CD4-positive, alpha-beta T cell treated with Interleukin-17A for 4 hours (primary cell): Measurements from ENCODE around the gene PRKG1.

Source experiments
- DNase-seq: peaks from one replicate; pipeline ENCODE4 v3.0.0-alpha.2; 2020; ENCODE audit warnings: mixed read lengths

Gene PRKG1

GRCh38 chr10:51074238-51075028, at the start of gene PRKG1:
Gene PRKG1, plus strand, starts transcription at chr10:51074487.
- DNase-seq, result no peak

- no peak for DNase-seq
Measured at GRCh38 chr10:51028420-51028819, 45.9 kb upstream of the PRKG1 start.

GRCh38 chr10:51029172-51029641, 45.1 kb upstream of the PRKG1 start:
- no peak for DNase-seq

GRCh38 chr10:51030480-51030879, 43.8 kb upstream of the PRKG1 start:
- no peak for DNase-seq

DNA sequence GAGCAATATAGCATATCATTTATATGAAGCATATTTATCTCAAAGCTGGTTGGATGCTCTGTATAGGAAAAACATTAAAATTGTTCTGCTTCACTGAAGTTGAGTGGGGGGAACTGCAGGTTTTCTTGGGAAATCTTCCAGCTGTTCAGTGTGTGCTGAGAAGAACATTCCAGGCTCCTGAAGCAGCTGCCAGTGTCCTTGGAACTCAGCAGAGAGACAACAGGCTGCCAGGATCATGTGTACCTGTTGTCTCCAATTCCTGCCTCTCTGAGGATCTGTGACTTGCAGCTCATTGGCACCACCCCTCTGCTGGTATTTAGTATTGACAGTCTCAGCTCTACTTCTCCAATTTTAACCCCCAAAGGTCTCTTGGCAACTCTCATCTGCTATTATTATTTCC, 42.3 kb upstream of the PRKG1 start:
- DNase-seq, result no peak

GRCh38 chr10:51034769-51035168, 39.5 kb upstream of the PRKG1 start:
- DNase-seq, result no peak

- DNase-seq, result no peak
Measured at GRCh38 chr10:51035344-51035743, 38.9 kb upstream of the PRKG1 start.

GRCh38 chr10:51045871-51046270, 28.4 kb upstream of the PRKG1 start:
- no peak for DNase-seq

- DNase-seq, result no peak
Measured at GRCh38 chr10:51046654-51047053, 27.6 kb upstream of the PRKG1 start.

DNA sequence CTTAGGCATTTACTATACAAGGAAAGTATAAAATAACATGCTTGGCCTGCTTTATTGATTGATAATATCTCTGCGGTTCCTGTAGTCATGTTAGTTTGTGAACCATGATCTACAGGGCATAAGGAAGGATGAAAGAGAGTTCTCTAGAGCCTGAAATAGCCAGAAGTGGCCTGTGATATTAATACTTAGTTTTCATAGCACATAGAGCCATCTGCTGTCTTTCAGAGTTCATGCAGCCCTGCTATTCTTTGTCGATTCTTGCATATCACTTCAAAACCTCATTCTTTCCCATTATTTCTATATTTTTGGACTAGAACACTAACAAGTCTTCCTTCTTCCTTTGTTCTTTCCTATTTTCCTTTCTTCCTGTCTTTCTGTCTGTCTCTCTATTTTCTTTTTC, 26.4 kb upstream of the PRKG1 start:
- no peak for DNase-seq

- DNase-seq, result no peak
Measured at GRCh38 chr10:51048792-51049191, 25.5 kb upstream of the PRKG1 start.

DNA sequence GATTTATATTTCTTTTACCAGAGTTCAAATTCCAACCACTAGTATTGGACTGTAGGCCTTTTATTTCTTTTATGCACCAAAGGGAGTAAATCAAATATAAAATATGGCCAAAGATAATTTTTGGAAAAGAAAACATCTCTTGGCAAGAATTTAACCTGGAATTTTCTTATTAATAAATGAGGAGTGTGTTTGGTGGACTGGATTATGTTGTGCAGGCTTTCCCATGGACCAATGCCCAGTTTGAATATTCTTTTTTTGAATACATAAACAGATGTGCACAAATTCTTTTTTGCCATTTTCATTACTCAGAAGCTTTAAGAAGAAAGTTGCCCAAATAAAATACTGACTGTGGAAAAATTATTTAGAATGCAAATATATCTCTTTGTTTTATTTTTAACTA, 22.1 kb upstream of the PRKG1 start:
- DNase-seq, result no peak

DNA sequence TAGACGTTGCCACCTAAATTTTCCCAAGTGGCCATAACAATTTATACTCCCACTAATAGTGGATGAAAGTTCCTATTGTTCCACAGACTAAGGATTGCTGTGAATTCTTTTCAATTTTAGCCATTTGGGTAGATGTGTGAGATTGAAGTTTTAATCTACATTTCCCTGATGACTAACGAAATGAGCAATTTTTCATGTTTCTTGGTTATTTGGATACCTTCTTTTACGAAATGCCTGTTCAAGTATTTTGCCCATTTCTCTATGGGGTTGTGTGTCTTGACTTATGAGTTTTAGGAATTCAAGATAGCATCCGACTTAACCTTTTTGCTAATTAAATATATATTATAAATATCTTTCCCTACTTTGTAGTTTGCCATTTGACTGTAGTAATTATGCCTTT, 16.4 kb upstream of the PRKG1 start:
- no peak for DNase-seq

DNA sequence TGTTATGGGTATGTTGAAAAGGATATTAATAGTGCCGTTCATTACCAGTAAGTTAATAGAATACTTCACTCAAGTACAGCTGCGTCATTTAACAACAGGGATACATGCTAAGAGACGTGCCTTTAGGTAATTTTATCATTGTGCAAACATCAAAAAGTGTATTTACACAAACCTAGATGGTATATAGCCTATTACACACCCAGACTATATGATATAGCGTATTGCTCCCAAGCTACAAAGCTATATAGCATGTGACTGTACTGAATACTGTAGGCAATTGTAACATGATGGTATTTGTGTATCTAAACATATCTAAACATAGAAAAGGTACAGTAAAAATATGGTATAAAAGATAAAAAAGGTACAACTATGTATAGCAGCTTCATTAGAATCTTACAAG, 11.1 kb upstream of the PRKG1 start:
- DNase-seq, result no peak

- no peak for DNase-seq
Measured at GRCh38 chr10:51063659-51064535, 10.4 kb upstream of the PRKG1 start.

DNA sequence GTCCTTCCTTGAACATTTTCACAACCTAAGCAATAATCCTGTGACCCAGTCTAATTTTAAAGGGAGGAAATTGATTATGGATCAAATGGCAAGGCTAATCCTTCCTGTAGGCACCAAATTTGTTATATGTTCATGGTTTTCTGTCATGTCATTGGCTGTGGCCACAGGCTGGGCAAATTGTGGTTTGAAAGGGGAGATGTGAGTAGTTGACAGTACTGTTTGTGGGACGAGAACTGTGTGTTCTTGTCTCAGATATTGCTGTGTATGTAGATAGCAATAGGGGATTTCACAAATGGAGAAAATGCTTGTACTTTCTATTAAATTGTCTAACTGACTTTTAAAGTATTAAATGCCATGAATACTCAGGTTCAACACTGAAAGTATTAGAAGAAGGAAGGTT, 8.1 kb upstream of the PRKG1 start:
- DNase-seq, result no peak

DNA sequence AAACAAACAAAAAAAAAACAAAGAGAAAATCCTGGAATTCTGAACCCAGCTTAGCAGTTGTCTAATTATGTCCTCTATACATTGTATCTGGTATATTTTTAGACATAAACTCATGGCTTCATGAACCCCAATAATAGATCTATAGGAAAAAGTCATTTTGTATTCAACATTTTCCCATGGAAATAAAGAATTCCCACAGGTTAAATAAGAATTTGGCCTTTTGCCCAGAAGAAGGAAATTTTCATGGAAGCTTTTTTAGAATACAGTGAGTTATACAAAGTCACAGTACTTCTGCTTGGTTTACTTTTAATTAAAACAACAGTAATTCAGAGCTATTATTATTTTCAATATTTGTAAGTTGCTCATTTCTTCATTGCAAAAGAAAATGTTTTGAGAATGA, 2.1 kb upstream of the PRKG1 start:
- DNase-seq, result no peak

- no peak for DNase-seq
Measured at GRCh38 chr10:51072921-51073434, 1.3 kb upstream of the PRKG1 start.

GRCh38 chr10:51073453-51074237, 642 bp upstream of the PRKG1 start:
- no peak for DNase-seq

DNA sequence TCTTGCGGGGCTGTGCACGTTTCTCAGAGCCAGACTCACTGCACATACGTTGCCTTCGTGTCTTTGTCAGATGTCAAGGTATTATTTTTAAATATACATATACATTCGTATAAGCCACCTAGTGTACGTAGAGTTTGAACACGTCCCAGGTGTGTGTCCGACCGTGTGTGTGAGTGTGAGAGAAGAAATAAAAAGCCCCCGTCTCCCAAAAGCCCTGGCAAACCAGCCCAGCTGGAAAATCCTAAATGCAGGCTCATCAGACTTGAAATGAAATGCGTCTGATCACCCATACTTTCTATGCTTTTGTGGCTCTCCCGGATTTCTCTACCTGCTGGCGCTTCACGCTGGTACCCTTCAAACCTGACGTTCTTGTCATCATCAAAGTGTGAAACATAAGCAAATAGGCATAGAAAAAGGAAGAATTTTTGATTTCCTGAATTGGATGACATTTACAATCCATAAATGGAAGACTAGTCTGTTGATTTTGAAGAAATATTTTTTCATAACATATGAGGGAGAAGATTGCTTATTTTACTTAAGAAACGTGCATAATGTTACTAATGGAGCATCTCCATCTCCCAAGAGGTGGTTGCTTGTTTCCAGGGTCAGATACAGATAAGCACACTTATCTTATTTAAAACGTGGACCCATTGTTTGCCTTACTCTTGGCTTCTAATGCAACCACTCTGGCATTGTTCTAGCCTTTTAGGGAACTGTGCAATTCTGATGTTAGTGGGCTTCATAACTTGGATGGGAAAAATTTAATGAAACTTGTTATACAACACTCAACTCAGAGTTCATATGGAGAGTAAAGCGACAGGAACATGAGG, 971 bp downstream of the PRKG1 start:
- DNase-seq, result no peak

DNA sequence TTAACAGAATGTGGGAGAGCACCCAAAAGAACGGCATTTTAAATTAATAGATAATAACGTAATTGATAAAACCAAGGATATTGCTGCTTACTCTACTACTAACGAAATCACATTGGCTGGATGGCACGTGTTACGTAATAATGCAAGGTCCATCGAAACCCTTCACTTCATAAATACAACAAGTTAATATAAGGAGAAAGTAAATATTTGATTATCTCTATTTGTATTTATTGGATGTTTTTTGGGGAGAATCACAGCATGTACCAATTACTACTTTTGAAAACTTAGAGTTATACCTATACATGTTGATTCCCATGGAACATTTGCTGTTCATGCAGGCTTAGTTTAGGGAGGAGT, 1.6 kb downstream of the PRKG1 start:
- no peak for DNase-seq

DNA sequence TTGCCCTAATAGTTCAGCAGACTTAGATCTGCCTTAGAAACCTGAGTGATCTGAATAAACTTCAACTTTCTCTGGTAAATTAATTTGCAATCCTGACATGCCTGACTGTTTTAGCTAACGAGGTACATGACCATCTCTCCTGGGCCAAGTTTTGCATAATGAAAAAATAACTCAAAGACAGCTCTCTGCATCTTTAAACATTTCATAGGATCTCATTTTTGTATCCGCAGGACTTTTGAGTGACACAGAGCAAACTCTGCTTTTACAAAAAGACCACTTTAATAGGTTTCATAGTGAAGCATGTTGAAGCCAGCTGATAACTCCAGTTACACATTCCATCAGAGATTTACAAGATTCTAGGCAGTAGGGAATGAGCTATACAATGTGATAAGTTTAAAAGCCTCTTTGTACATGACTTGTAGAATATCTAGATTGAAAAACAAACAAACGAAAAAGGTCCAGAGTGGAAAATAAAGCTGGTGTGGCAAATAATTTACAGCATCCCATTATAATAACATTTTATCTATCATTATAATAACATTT, 2.1 kb downstream of the PRKG1 start:
- DNase-seq, result no peak
